ENCODE results near the gene SMYD5. TPM values are rescaled to one million over a fixed set of nuclear protein-coding genes. Genes with fewer than 3 reads are reported as not detected.

The SMYD5 gene
- total RNA-seq, 4 donors from 2014 or later, result 14.4 to 18.1 (median 16.2) TPM

GRCh38 chr2:73227086-73227485, 13.0 kb downstream of the SMYD5 start:
- 78 to 88% methylated on average over 2 to 3 of the region's 3 CpGs for WGBS, 2 donors
- H3K4me3 ChIP-seq (replicated peaks in 1 of 3), result no peak overlapping the region
- H3K27ac ChIP-seq, result no peak overlapping the region
- intact Hi-C loops (cut with DNase I), result no loop called here
- no peak for DNase-seq
- no peaks in the 10 kb centered on the region for H3K4me1 ChIP-seq
- H3K36me3 ChIP-seq, result peaks cover 0 to 17% of the 10 kb centered on the region in 2 donors
- H3K9me3 ChIP-seq, result no peaks in the 10 kb centered on the region
- TF ChIP-seq POLR2A (IDR thresholded peaks at IDR 0.05) (no peak), CTCF (IDR thresholded peaks at IDR 0.05) (no peak)
- no peaks in the 10 kb centered on the region for H3K27me3 ChIP-seq

GRCh38 chr2:73228631-73229030, 14.6 kb downstream of the SMYD5 start:
- Histone ChIP-seq H3K27ac (no peak overlapping the region), H3K4me1 (peaks cover 3 to 4% of the 10 kb centered on the region in 2 donors), H3K27me3 (no peaks in the 10 kb centered on the region), H3K36me3 (peaks cover 0 to 11% of the 10 kb centered on the region in 2 donors), H3K4me3 (replicated peaks in 1 of 3) (no peak overlapping the region), H3K9me3 (no peaks in the 10 kb centered on the region)
- WGBS, 2 donors, result 90 to 95% methylated on average over 12 to 14 of the region's 14 CpGs
- intact Hi-C loops (cut with DNase I), result no loop called here
- TF ChIP-seq CTCF (IDR thresholded peaks at IDR 0.05) (no peak), POLR2A (IDR thresholded peaks at IDR 0.05) (no peak)
- no peak for DNase-seq

GRCh38 chr2:73232403-73233153, 18.5 kb downstream of the SMYD5 start:
- peaks cover 0 to 11% of the 10 kb centered on the region in 2 donors for H3K36me3 ChIP-seq
- TF ChIP-seq POLR2A (IDR thresholded peaks at IDR 0.05) (no peak), CTCF (IDR thresholded peaks at IDR 0.05) (no peak)
- no peaks in the 10 kb centered on the region for H3K9me3 ChIP-seq
- H3K4me3 ChIP-seq (replicated peaks in 1 of 3), result peak overlapping the region; percentile 31 to 69 (median 38)
- peak; percentile 21 to 45 for DNase-seq
- intact Hi-C loops (cut with DNase I), result loop anchor here (10.0 kb wide), 1 partner anchor 158 kb away; the partner anchor contains the start of gene SFXN5
- no peak overlapping the region for H3K27ac ChIP-seq
- 6 to 9% methylated on average over 14 to 19 of the region's 37 CpGs for WGBS, 2 donors
- no peaks in the 10 kb centered on the region for H3K27me3 ChIP-seq
- H3K4me1 ChIP-seq, result peaks cover 12 to 13% of the 10 kb centered on the region in 2 donors

GRCh38 chr2:73233154-73233931, 19.3 kb downstream of the SMYD5 start, which contains the start of gene PRADC1:
Gene PRADC1 (minus strand): TSS chr2:73233239. CDS start chr2:73233160, 79 bp downstream.
- Histone ChIP-seq H3K9me3 (no peaks in the 10 kb centered on the region), H3K27me3 (no peaks in the 10 kb centered on the region), H3K36me3 (peaks cover 0 to 5% of the 10 kb centered on the region in 2 donors), H3K4me1 (peaks cover 12 to 13% of the 10 kb centered on the region in 2 donors), H3K27ac (peak within 1 kb of the TSS; percentile 83 to 99 (median 89)), H3K4me3 (replicated peaks in 1 of 3) (peak within 1 kb of the TSS; percentile 69 to 91 (median 75))
- intact Hi-C loops (cut with DNase I), result loop anchor here (10.0 kb wide), 1 partner anchor 159 kb away; the partner anchor contains the start of gene SFXN5
- TF ChIP-seq CTCF (IDR thresholded peaks at IDR 0.05) (no peak), POLR2A (IDR thresholded peaks at IDR 0.05) (peak in 1 of 2 donors; percentile 79)
- peak; percentile 100 for DNase-seq
- 0% methylated on average over 11 to 38 of the region's 67 CpGs for WGBS, 2 donors
